ENCODE results near the gene PTGES3.
A peak's percentile ranks its signal among the peaks of the same experiment; 100 is the strongest.
"Not testable (repeated sequence)": the region's sequence is repeated elsewhere in the genome, so short reads cannot be mapped to it uniquely, and the experiment has no call there.

The PTGES3 gene

DNA sequence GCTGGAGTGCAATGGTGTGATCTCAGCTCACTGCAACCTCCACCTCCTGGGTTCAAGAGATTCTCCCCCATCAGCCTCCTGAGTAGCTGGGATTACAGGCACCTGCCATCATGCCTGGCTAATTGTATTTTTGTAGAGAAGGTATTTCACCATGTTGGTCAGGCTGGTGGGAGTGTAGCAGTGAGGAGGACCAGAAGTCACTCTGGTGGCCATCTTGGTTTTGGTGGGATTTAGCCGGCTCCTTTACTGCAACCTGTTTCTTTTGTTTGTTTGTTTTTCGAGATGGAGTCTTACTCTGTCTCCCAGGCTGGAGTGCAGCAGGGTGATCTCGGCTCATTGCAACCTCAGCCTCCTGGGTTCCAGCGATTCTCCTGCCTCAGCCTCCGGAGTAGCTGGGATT, 16.4 kb upstream of the PTGES3 start:
- not testable (repeated sequence) for DNase-seq

- DNase-seq, result no peak
Measured at GRCh38 chr12:56699020-56699661, 11.1 kb upstream of the PTGES3 start.

GRCh38 chr12:56695327-56696101, 7.4 kb upstream of the PTGES3 start:
- no peak for DNase-seq

DNA sequence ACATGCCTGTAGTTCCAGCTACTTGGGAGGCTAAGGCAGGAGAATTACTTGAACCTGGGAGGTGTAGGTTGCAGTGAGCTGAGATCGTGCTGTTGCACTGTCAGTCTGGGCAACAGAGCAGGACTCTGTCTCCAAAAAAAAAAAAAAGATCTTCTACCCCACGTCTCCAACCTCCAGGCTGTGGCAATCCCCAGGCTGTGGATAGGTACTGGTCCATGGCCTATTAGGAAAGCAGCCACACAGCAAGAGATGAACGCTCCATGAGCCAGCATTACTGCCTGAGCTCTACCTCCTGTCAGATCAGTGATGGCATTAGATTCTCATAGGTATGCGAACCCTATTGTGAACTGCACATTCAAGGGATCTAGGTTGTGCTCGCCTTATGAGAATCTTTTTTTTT, 6.1 kb upstream of the PTGES3 start:
- DNase-seq, result no peak

DNA sequence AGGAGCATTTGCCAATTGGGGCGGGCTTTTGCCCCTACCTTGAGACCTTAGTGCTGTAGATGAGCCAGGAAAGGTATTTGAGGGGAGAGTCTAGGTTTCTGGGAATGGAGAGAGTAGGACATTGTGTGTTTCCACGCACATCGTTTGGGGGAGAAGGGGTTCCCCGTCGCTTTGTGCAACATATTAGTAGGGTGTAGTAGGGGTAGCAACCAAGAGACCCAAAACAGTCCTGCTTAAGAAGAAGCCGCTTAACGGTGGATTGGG, 694 bp upstream of the PTGES3 start:
- no peak for DNase-seq

DNA sequence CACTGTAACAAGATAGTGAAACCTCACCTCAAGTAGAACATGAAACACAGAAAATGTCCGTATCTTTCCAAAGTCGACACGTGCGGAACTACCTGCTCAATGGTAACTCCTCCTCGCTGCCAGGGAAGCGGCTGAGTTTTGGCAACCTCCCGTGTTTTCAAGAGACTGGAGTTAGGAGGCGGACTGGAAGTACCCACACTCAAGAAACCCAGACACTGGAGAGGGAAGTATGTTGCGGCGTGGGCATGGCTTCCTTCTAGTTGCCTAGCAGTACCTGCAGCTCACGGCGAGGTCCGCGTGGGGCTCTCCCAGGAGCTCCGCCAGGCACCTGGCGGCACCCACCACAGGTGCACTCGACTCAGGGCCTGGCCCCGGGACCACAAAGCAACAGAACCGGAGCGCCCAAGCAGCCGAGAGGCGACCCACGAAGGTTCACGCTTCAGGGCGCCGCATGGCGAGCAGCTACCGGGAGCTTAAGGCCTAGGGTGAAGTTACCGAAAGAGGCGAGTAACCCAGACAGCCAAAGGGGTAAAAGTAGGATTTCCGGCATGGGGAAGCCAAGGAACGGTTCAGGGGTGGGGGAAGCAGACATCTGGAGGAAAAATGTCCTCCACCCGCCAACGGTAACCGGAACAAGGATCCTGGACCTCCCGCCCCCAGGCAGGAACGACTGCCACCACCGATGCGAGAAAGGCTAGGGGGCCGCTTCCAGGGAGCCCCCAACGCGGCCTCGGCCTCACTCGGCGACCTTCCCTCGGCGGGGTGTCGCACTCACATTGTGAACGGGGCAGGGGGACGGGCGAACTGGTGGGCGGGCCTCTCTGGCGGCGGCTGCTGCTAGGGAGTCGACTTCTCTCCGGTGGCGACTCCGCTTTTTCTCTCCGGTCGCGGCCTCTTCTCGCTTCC, 608 bp downstream of the PTGES3 start:
- peak; percentile 44 for DNase-seq

DNA sequence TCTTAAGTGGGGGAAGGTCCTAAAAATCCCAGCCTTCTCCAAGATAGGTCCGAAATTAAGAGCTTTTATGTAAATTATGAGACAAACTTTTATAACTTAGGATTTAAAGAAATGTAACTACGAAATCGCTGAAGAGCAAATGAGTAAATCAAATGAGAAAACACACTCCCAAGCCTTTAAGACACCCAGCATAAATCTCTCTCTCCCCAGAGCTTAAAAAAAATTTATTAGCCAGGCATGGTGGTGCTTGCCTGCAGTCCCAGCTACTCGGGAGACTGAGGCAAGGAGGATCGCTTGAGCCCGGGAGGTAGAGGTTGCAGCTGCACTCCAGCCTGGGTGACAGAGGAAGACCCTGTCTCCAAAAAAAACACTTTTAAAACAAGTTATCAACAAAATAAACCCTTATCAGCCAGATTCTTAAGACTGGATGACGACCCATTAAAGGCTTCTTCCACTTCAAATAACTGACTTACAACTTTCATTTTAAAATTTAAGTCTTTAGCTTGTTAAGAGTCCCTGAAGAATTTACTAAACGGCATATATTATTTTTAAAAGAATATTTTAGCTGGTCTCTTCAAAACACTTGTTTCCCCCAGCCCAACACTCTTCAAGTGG, 3.2 kb downstream of the PTGES3 start:
- DNase-seq, result no peak

GRCh38 chr12:56682323-56682722, 5.8 kb downstream of the PTGES3 start:
- no peak for DNase-seq

DNA sequence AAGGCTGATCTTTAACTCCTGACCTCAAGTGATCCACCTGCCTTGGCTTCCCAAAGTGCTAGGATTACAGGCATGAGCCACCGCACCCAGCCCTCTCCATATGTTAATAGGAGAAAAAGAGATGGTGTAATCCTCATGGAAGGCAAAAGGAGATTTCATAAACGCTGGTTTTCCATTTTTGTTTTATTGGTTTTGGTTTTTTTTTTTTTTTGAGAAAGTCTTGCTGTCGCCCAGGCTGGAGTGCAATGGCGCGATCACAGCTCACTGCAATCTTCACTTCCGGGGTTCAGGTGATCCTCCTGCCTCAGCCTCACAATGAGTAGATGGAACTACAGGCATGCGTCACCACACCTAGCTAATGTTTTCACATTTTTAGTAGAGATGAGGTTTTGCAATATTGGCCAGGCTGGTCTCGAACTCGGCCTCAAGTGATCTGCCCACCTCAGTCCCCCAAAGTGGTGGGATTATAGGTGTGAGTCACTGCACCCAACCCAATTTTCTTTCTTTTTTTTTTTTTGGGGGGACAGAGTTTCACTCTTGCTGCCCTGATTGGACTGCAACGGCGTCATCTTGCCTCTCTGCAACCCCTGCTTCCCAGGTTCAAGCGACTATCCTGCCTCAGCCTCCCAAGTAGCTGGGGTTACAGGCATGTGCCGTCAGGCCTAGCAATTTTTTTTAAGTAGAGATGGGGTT, 8.1 kb downstream of the PTGES3 start:
- DNase-seq, result no peak

DNA sequence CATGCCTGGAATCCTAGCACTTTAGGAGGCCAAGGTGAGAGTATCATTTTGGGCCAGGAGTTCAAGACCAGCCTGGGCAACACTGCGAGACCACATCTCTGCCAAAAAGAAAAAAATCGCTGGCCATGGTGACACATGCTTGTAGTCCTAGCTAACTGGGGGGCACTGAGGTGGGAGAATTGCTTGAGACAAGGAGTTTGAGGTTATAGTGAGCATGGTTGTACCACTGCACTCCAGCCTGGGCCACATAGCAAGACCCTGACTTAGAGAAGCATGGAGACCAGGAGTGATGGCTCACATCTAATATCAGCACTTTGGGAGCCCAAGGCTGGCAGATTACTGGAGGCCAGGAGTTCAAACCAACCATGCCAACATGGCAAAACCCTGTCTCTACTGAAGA, 9.2 kb downstream of the PTGES3 start:
- no peak for DNase-seq

- no peak for DNase-seq
Measured at GRCh38 chr12:56677680-56678079, 10.4 kb downstream of the PTGES3 start.

DNA sequence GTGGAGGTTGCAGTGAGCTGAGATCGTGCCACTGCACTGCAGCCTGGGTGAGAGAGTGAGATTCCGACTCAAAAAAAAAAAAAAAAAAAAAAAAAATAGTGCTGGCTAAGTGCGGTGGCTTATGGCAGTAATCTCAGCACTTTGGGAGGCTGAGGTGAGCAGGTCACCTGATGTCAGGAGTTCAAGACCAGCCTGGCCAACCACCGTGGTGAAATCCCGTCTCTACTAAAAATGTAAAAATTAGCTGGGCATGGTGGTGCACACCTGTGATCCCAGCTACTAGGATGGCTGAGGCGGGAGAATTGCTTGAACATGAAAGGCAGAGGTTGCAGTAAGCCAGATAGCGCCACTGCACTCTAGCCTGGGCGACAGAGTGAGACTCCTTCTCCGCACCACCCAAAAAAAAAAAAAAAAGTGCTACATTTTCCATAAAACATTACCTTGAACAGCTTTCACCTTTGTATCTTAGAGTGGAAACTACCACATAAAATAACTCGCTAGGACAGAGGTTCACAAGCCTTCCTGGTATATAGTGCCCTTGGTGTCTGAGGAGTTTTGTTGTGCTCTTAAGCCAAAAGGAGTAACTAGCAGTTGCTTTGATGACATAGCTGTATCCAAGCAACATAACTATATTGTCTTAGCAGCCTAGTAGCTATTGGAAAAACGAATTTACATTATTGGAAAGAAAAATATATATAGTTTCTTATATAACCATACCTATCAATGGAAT, 11.1 kb downstream of the PTGES3 start:
- no peak for DNase-seq

DNA sequence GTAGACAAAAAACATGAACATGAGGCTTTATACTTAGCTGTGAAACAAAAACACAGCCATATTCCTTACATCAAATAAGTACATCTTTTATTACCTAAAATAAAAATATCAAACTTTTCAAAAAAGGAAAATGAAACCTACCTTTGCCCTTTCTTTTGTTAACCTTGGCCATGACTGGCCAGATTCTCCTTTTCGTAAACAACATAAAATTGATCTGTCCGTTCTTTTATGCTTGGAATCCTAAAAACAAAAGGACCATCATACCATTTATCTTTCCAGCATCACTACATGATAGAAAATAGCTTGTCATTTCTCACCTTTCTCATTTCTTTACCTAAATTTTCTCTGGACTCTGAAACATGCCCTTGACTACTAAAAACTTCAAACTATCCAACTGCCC, 16.5 kb downstream of the PTGES3 start:
- no peak for DNase-seq

- DNase-seq, result no peak
Measured at GRCh38 chr12:56670836-56671235, 17.2 kb downstream of the PTGES3 start.

DNA sequence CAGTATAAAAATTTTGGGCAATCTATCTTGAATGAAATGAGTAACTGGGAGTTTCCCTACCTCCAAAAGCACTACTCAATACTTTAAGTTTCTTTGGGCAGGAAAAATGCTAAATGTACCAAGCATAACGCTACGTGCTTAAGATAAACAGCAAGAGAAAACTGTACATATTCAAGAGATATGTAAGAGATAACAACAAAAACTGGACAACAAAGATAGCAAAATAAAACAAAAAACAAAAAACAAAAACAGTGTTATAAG, 20.0 kb downstream of the PTGES3 start:
- DNase-seq, result no peak

DNA sequence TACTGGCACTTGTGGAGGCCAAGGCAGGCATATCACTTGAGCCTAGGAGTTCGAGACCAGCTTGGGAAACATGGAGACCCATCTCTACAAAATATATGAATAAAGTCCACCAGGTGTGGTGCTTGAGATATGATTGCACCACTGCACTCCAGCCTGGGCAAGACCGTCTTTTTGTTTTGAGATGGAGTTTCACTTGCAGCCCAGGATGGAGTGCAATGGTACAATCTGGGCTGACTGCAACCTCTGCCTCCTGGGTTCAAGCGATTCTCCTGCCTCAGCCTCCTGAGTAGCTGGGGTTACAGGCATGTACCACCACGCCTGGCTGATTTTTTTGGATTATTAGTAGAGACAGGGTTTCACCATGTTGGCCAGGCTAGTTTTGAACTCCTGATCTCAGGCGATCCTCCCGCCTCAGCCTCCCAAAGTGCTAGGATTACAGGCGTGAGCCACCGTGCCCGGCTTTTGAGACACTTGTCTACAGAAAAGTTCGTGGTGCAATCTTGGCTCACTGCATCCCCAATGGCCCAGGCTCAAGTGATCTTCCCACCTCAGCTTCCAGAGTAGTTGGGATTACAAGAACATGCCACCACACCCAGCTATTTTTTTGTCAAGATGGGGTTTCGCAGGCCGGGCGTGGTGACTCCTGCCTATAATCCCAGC, 26.0 kb downstream of the PTGES3 start:
- no peak for DNase-seq

- DNase-seq, result no peak
Measured at GRCh38 chr12:56661560-56661959, 26.5 kb downstream of the PTGES3 start.

DNA sequence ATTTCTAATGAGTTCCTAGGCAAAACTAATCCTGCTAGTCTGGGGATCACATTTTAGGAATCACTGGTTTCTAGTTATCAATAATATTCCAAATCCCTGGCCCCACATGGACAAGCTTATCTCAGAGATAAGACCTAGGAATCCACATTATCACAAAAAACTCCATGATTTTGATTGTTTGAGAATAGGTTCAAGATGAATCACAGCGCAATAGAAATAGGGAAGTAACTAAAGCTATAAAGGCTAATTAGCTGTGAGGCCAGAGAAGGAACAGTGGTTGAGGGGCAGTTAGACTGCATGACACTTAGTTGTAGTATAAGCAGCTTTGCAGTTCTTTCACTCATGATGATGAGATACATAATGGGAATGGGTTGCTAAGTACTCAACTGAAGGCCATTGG, 29.2 kb downstream of the PTGES3 start:
- no peak for DNase-seq

DNA sequence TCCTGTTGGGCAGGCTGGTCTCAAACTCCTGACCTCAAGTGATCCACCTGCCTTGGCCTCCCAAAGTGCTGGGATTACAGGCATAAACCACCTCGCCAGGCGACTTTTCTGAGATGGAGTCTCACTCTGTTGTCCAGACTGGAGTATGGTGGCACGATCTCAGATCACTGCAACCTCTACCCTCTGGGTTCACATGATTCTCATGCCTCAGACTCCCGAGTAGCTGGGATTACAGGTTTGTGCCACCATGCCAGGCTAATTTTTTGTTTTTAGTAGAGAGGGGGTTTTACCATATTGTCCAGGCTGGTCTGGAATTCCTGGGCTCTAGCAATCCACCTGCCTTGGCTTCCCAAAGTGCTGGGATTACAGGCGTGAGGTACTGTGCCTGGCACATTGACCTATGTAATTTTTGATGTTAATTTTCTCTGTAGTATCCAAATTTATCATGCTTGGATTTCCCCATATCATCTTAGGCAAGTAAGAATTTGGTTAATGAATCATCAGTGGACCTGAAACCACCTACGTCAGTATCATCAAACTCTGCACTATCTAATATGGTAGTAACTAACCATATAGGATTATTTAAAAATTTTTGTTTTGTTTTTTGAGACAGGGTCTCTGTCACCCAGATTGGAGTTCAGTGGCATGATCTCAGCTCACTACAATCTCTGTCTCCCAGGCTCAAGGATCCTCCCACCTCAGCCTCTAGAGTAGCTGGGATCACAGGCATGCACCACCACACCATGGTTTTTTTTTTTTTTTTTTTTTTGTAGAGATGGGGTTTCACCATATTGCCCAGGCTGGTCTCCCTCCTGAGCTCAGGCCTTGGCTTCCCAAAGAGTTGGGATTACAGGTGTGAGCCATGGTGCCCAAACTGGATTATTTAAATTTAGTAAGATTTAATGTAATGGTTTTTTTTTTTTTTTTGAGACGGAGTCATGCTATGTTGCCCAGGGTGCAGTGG, 30.4 kb downstream of the PTGES3 start:
- DNase-seq, result no peak

GRCh38 chr12:56653781-56654180, 34.3 kb downstream of the PTGES3 start:
- DNase-seq, result not testable (repeated sequence)

GRCh38 chr12:56648023-56648422, 40.1 kb downstream of the PTGES3 start:
- not testable (repeated sequence) for DNase-seq

All from activated CD4-positive, alpha-beta T cell treated with anti-CD3 and anti-CD28 coated beads for 1 hour (primary cell).